Stimulated activated CD8-positive, alpha-beta memory T cell treated with anti-CD3 and anti-CD28 coated beads, Interleukin-7, amount 100 ng/mL, for 4 hours (primary cell): ENCODE results near the gene DNAH17.

Experiments
- DNase-seq, 2 donors: peaks; one replicate each; pipeline ENCODE4 v3.0.0-alpha.2; 2020; ENCODE audit warnings: low read depth in 2 of 2

The DNAH17 gene

GRCh38 chr17:78572239-78573205 lies 4.7 kb downstream of the DNAH17 start:
- DNase-seq: no peak

GRCh38 chr17:78571329-78571728 lies 5.9 kb downstream of the DNAH17 start:
- DNase-seq: no peak

GRCh38 chr17:78568494-78569115 lies 8.6 kb downstream of the DNAH17 start:
- no peak for DNase-seq

- no peak for DNase-seq
Observed at GRCh38 chr17:78567991-78568390, 9.2 kb downstream of the DNAH17 start.

- no peak for DNase-seq
Observed at GRCh38 chr17:78566947-78567346, 10.2 kb downstream of the DNAH17 start.

- no peak for DNase-seq
Observed at GRCh38 chr17:78563189-78564145, 13.7 kb downstream of the DNAH17 start.

GRCh38 chr17:78562734-78563133 lies 14.5 kb downstream of the DNAH17 start:
- DNase-seq: no peak

GRCh38 chr17:78561166-78561565 lies 16.0 kb downstream of the DNAH17 start:
- DNase-seq: no peak

GRCh38 chr17:78560731-78561130 lies 16.5 kb downstream of the DNAH17 start:
- no peak for DNase-seq

- DNase-seq: no peak
Observed at GRCh38 chr17:78559749-78560368, 17.3 kb downstream of the DNAH17 start.

- DNase-seq: no peak
Observed at GRCh38 chr17:78558989-78559388, 18.2 kb downstream of the DNAH17 start.

- DNase-seq: no peak
Observed at GRCh38 chr17:78558181-78558850, 18.9 kb downstream of the DNAH17 start.

- DNase-seq: no peak
Observed at GRCh38 chr17:78557598-78558039, 19.6 kb downstream of the DNAH17 start.

- no peak for DNase-seq
Observed at GRCh38 chr17:78556812-78557211, 20.4 kb downstream of the DNAH17 start.

GRCh38 chr17:78555746-78556401 lies 21.3 kb downstream of the DNAH17 start:
- no peak for DNase-seq

- no peak for DNase-seq
Observed at GRCh38 chr17:78550464-78550863, 26.7 kb downstream of the DNAH17 start.

- DNase-seq: no peak
Observed at GRCh38 chr17:78548725-78549124, 28.5 kb downstream of the DNAH17 start.

GRCh38 chr17:78547035-78547434 lies 30.2 kb downstream of the DNAH17 start:
- DNase-seq: no peak

GRCh38 chr17:78546476-78546875 lies 30.7 kb downstream of the DNAH17 start:
- DNase-seq: no peak
